Osteocyte (in vitro differentiated cells): ENCODE data around the gene TAF4. TPM values are rescaled to one million over a fixed set of nuclear protein-coding genes. Genes with fewer than 3 reads are reported as not detected.

Experiments
- DNase-seq: peaks from one replicate; pipeline ENCODE4 v3.0.0; 2021; ENCODE audit warnings: mixed read lengths; ENCODE audit not compliant: unreplicated experiment; ENCODE audit errors: extremely low spot score
- H3K27ac Mint-ChIP-seq: one replicate; pipeline ENCODE4 v1.8.0; 2021; ENCODE audit warnings: mild to moderate bottlenecking, mixed read lengths; ENCODE audit not compliant: unreplicated experiment
- H3K27me3 Mint-ChIP-seq: one replicate; pipeline ENCODE4 v1.8.0; 2021; ENCODE audit warnings: mixed read lengths; ENCODE audit not compliant: unreplicated experiment
- H3K36me3 Mint-ChIP-seq: one replicate; pipeline ENCODE4 v1.8.0; 2021; ENCODE audit warnings: mixed read lengths; ENCODE audit not compliant: unreplicated experiment
- H3K4me1 Mint-ChIP-seq: one replicate; pipeline ENCODE4 v1.8.0; 2021; ENCODE audit warnings: mixed read lengths; ENCODE audit not compliant: unreplicated experiment
- H3K4me3 Mint-ChIP-seq: one replicate; pipeline ENCODE4 v1.8.0; 2021; ENCODE audit warnings: mild to moderate bottlenecking, moderate library complexity, mixed read lengths; ENCODE audit not compliant: unreplicated experiment
- H3K9me3 Mint-ChIP-seq: one replicate; pipeline ENCODE4 v1.8.0; 2021; ENCODE audit warnings: mixed read lengths; ENCODE audit not compliant: unreplicated experiment
- total RNA-seq: library from RNA; stranded (reverse); gene quantifications from 2 replicates; pipeline ENCODE4 v1.2.1, GENCODE V29; 2021
- TF ChIP-seq, protein P1 (sequence below): fragments of 200-600 bp; sonication (generic); IDR thresholded peaks from 2 replicates; pipeline ENCODE4 v1.5.0; 2021; ENCODE audit warnings: antibody characterized with exemption, mild to moderate bottlenecking, moderate library complexity

TAF4 gene
- total RNA-seq, 1 donor from 2014 or later: 22.8 TPM

DNA sequence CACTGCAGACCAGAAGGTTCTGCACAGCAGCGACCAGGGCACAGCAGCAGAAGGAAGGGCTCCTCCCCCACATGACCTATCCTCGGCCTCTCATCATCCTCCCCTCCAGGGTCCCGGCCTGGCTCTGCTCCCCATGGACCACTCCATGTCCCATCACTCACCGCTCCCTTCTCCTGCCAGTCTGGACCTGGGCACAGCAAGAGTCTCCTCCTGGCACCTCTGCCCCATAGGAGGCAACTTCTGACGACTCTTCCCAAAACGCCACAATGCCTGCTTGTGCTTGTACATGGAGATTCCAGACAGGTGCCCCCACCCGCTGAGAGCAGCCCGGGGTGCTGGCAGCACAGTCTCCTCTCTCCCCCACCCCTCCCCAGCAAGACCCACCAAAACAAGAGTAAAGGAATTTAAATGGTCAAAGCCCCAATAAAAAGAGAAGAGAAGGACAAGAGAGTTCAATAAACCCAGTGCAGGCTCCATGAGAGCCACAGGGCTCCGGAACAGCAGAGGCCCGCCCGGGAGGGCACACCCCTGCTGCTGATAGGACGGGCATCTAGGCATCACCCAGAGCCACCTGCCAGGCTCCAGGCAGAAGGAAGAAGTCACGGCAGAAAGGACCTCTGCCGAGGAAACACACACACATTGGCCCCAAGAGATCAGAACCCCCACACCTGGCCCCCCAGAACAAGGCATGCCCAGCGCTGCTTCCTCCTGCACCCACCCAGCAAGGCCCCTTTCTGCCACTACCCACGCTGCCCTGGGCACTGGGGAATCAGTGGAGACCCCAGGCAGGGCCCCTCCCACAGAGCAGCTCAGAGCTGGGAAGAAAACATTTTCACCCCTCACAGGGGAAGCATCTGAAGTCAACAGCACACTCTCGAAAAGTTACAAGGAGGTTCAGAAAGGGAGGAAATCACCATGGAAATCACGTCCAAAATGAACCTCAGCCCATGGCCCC, 15.2 kb downstream of the TAF4 start:
- Mint-ChIP-seq H3K4me1 (peaks cover 13% of the 10 kb centered on the region), H3K27ac (no peak overlapping the region), H3K36me3 (no peaks in the 10 kb centered on the region), H3K27me3 (no peaks in the 10 kb centered on the region), H3K4me3 (no peak overlapping the region), H3K9me3 (no peaks in the 10 kb centered on the region)
- TF ChIP-seq, protein P1, sequence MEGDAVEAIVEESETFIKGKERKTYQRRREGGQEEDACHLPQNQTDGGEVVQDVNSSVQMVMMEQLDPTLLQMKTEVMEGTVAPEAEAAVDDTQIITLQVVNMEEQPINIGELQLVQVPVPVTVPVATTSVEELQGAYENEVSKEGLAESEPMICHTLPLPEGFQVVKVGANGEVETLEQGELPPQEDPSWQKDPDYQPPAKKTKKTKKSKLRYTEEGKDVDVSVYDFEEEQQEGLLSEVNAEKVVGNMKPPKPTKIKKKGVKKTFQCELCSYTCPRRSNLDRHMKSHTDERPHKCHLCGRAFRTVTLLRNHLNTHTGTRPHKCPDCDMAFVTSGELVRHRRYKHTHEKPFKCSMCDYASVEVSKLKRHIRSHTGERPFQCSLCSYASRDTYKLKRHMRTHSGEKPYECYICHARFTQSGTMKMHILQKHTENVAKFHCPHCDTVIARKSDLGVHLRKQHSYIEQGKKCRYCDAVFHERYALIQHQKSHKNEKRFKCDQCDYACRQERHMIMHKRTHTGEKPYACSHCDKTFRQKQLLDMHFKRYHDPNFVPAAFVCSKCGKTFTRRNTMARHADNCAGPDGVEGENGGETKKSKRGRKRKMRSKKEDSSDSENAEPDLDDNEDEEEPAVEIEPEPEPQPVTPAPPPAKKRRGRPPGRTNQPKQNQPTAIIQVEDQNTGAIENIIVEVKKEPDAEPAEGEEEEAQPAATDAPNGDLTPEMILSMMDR: no peak
- no peak for DNase-seq

DNA sequence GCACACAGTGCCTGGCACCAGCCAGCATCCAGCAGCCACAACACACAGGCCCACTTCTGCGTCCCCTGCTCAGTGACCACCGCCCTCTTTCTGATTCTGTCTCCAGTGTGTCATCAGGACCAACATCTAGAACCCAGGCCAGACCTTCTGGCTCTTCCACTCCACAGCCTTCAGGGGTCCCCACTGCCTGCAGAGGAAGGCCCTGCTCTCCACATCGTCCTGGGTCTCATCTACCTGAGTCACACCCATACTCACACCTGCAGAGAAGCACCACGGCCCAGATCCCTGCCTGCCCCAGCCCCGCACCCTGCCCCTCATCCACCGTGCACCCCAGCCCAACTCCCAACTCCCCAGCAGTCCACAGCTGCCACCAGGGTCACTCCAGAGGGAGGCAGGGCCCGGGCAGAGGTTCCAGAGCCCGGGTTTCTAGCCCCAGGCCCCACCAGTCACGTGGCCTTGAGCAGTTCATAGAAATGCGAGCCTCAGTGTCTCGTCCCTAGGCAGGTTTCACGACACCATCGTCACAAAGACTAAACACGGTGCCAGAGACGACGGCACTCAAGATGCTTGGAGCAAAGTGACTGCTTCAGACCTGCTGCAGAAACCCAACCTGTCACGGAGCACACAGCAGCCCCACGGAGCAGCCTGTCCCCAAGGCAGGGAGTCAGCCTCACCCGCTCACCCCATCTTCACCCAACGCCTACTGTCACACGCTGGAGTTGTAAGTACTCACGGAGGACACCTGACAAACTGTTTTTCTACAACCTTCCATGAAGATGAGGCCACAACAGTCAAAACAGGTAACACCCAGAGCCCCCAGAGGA, 16.1 kb downstream of the TAF4 start:
- H3K27me3 Mint-ChIP-seq: no peaks in the 10 kb centered on the region
- DNase-seq: no peak
- H3K4me3 Mint-ChIP-seq: no peak overlapping the region

DNA sequence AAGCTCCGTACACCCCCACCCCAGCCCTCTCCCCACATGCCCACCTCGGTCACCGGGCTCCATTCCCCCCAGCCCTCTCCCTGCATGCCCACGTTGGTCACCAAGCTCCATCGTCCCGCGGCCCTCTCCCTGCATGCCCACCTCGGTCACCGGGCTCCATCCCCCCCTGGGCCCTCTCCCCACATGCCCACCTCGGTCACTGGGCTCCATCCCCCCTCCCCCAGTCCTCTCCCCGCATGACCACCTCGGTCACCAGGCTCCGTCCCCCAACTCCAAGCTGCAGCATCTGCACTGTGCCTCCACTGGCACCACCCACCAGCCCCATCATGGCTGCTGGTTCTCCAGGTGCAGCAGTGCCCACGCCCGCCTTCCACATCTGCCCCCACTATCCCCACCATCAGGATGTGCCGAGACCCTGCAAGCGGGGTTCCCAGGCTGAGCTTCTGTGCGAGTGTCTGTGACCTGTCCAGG, 16.8 kb downstream of the TAF4 start:
- no peaks in the 10 kb centered on the region for H3K36me3 Mint-ChIP-seq
- H3K9me3 Mint-ChIP-seq: no peaks in the 10 kb centered on the region
- no peak overlapping the region for H3K4me3 Mint-ChIP-seq
- H3K4me1 Mint-ChIP-seq: peaks cover 18% of the 10 kb centered on the region
- DNase-seq: no peak
- TF ChIP-seq, protein P1: no peak
- no peaks in the 10 kb centered on the region for H3K27me3 Mint-ChIP-seq
- no peak overlapping the region for H3K27ac Mint-ChIP-seq

More for the DNA sequence above, 16.1 kb downstream of the TAF4 start:
- TF ChIP-seq, protein P1: no peak
- Mint-ChIP-seq H3K36me3 (no peaks in the 10 kb centered on the region), H3K9me3 (no peaks in the 10 kb centered on the region), H3K27ac (no peak overlapping the region), H3K4me1 (peaks cover 14% of the 10 kb centered on the region)

DNA sequence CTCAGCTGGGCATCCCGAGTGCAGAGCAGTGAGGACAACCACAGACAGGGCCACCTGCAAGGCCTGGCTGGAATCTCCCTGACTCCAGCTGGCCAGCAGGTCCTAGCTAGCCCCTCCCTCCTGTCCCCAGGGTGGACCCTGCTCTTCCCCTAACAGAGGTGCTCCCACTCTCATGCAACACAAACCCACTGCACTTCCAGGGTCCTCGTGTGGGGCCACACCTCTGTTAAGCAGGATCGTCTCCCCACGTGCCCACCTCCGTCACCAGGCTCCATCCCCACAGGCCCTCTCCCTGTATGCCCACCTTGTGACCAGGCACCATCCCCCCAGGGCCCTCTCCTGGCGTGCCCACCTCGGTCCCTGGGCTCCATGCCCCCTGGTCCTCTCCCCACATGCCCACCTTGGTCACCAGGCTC, 17.3 kb downstream of the TAF4 start:
- H3K27ac Mint-ChIP-seq: no peak overlapping the region
- TF ChIP-seq, protein P1: no peak
- H3K9me3 Mint-ChIP-seq: no peaks in the 10 kb centered on the region
- H3K4me1 Mint-ChIP-seq: peaks cover 21% of the 10 kb centered on the region
- H3K36me3 Mint-ChIP-seq: no peaks in the 10 kb centered on the region
- no peak for DNase-seq
- no peaks in the 10 kb centered on the region for H3K27me3 Mint-ChIP-seq
- H3K4me3 Mint-ChIP-seq: no peak overlapping the region
